Uterus (tissue), 2 donors: ENCODE results near the gene EFHC2.

Experiments used
- CTCF ChIP-seq, 4 experiments: fragments of 200-600 bp in 2 of 4; fragments of 450-650 bp in 2 of 4; sonication (generic) in 2 of 4; IDR thresholded peaks; one replicate each; pipeline ENCODE4 v1.5.1; 2016 to 2019; ENCODE audit warnings: antibody characterized with exemption in 4 of 4, mild to moderate bottlenecking in 2 of 4, moderate library complexity in 1 of 4
- POLR2A ChIP-seq, 2 donors: fragments of 450-650 bp; IDR thresholded peaks; one replicate each; pipeline ENCODE4 v1.6.1; 2016; ENCODE audit warnings: antibody characterized with exemption in 2 of 2, mild to moderate bottlenecking in 1 of 2, moderate library complexity in 1 of 2

GRCh38 chrX:44260609-44261008 lies 82.9 kb downstream of the EFHC2 start:
- TF ChIP-seq CTCF (IDR thresholded peaks at IDR 0.05), result no peak
- TF ChIP-seq POLR2A (IDR thresholded peaks at IDR 0.05), result no peak
